ENCODE measurements around the gene CALHM4.

CALHM4 gene

GRCh38 chr6:116529466-116530290 is 23.9 kb upstream of the CALHM4 start:
- no peak overlapping the region for H3K27ac Mint-ChIP-seq
- no peaks in the 10 kb centered on the region for H3K27me3 Mint-ChIP-seq
- H3K4me3 Mint-ChIP-seq, result no peak overlapping the region
- H3K4me1 Mint-ChIP-seq, result peaks cover 6% of the 10 kb centered on the region
- no peaks in the 10 kb centered on the region for H3K9me3 Mint-ChIP-seq
- no peaks in the 10 kb centered on the region for H3K36me3 Mint-ChIP-seq
- no peak for ATAC-seq

- H3K27me3 Mint-ChIP-seq, result no peaks in the 10 kb centered on the region
Measured at GRCh38 chr6:116530436-116530835, 23.1 kb upstream of the CALHM4 start.

GRCh38 chr6:116531675-116532570 is 21.6 kb upstream of the CALHM4 start:
- Mint-ChIP-seq H3K36me3 (no peaks in the 10 kb centered on the region), H3K4me3 (no peak overlapping the region), H3K9me3 (no peaks in the 10 kb centered on the region), H3K27ac (no peak overlapping the region), H3K4me1 (peaks cover 6% of the 10 kb centered on the region), H3K27me3 (no peaks in the 10 kb centered on the region)
- ATAC-seq, result peak; percentile 85

More at GRCh38 chr6:116530436-116530835, 23.1 kb upstream of the CALHM4 start:
- H3K4me3 Mint-ChIP-seq, result no peak overlapping the region
- H3K4me1 Mint-ChIP-seq, result peaks cover 6% of the 10 kb centered on the region
- no peaks in the 10 kb centered on the region for H3K9me3 Mint-ChIP-seq
- H3K27ac Mint-ChIP-seq, result no peak overlapping the region
- no peak for ATAC-seq
- no peaks in the 10 kb centered on the region for H3K36me3 Mint-ChIP-seq

GRCh38 chr6:116533233-116533957 is 20.2 kb upstream of the CALHM4 start:
- Mint-ChIP-seq H3K4me3 (no peak overlapping the region), H3K36me3 (no peaks in the 10 kb centered on the region), H3K4me1 (peaks cover 6% of the 10 kb centered on the region), H3K9me3 (no peaks in the 10 kb centered on the region), H3K27ac (no peak overlapping the region), H3K27me3 (no peaks in the 10 kb centered on the region)
- ATAC-seq, result no peak

- no peak overlapping the region for H3K4me3 Mint-ChIP-seq
- H3K27me3 Mint-ChIP-seq, result peaks cover 3% of the 10 kb centered on the region
- no peak for ATAC-seq
- H3K4me1 Mint-ChIP-seq, result peaks cover 6% of the 10 kb centered on the region
- H3K9me3 Mint-ChIP-seq, result no peaks in the 10 kb centered on the region
- H3K36me3 Mint-ChIP-seq, result no peaks in the 10 kb centered on the region
- H3K27ac Mint-ChIP-seq, result no peak overlapping the region
Measured at GRCh38 chr6:116535109-116535508, 18.4 kb upstream of the CALHM4 start.

GRCh38 chr6:116536216-116536621 is 17.3 kb upstream of the CALHM4 start:
- Mint-ChIP-seq H3K9me3 (no peaks in the 10 kb centered on the region), H3K4me1 (peaks cover 2% of the 10 kb centered on the region), H3K4me3 (no peak overlapping the region), H3K36me3 (no peaks in the 10 kb centered on the region), H3K27me3 (peaks cover 14% of the 10 kb centered on the region), H3K27ac (no peak overlapping the region)
- no peak for ATAC-seq

GRCh38 chr6:116542426-116542825 is 11.1 kb upstream of the CALHM4 start:
- H3K4me3 Mint-ChIP-seq, result no peak overlapping the region
- no peaks in the 10 kb centered on the region for H3K36me3 Mint-ChIP-seq
- H3K4me1 Mint-ChIP-seq, result no peaks in the 10 kb centered on the region
- ATAC-seq, result no peak
- no peaks in the 10 kb centered on the region for H3K9me3 Mint-ChIP-seq
- H3K27me3 Mint-ChIP-seq, result peaks cover 24% of the 10 kb centered on the region
- H3K27ac Mint-ChIP-seq, result no peak overlapping the region

- Mint-ChIP-seq H3K9me3 (no peaks in the 10 kb centered on the region), H3K27me3 (peaks cover 24% of the 10 kb centered on the region), H3K4me1 (no peaks in the 10 kb centered on the region), H3K27ac (no peak overlapping the region), H3K36me3 (no peaks in the 10 kb centered on the region), H3K4me3 (no peak overlapping the region)
- no peak for ATAC-seq
Measured at GRCh38 chr6:116543149-116543548, 10.4 kb upstream of the CALHM4 start.

- Mint-ChIP-seq H3K4me3 (no peak within 1 kb of the TSS), H3K27ac (no peak within 1 kb of the TSS), H3K36me3 (no peaks in the 10 kb centered on the region), H3K9me3 (no peaks in the 10 kb centered on the region), H3K4me1 (no peaks in the 10 kb centered on the region), H3K27me3 (peaks cover 18% of the 10 kb centered on the region)
- no peak for ATAC-seq
Measured at GRCh38 chr6:116545651-116546050, 7.9 kb upstream of the CALHM4 start, which contains the start of gene TRAPPC3L. Gene TRAPPC3L, minus strand, starts transcription at chr6:116545684. Its CDS starts 170 bp downstream, at chr6:116545514.

- Mint-ChIP-seq H3K36me3 (no peaks in the 10 kb centered on the region), H3K27me3 (peaks cover 15% of the 10 kb centered on the region), H3K27ac (no peak overlapping the region), H3K4me1 (no peaks in the 10 kb centered on the region), H3K4me3 (no peak overlapping the region), H3K9me3 (no peaks in the 10 kb centered on the region)
- ATAC-seq, result no peak
Measured at GRCh38 chr6:116547358-116547757, 6.2 kb upstream of the CALHM4 start.

- H3K27ac Mint-ChIP-seq, result no peak overlapping the region
- no peaks in the 10 kb centered on the region for H3K36me3 Mint-ChIP-seq
- H3K4me3 Mint-ChIP-seq, result no peak overlapping the region
- peaks cover 10% of the 10 kb centered on the region for H3K27me3 Mint-ChIP-seq
- H3K4me1 Mint-ChIP-seq, result no peaks in the 10 kb centered on the region
- no peaks in the 10 kb centered on the region for H3K9me3 Mint-ChIP-seq
- ATAC-seq, result no peak
Measured at GRCh38 chr6:116550796-116551195, 2.8 kb upstream of the CALHM4 start.

- no peak for ATAC-seq
- Mint-ChIP-seq H3K27ac (no peak overlapping the region), H3K4me3 (no peak overlapping the region), H3K27me3 (peaks cover 4% of the 10 kb centered on the region), H3K9me3 (no peaks in the 10 kb centered on the region), H3K36me3 (no peaks in the 10 kb centered on the region), H3K4me1 (no peaks in the 10 kb centered on the region)
Measured at GRCh38 chr6:116556065-116556464, 2.5 kb downstream of the CALHM4 start.

- Mint-ChIP-seq H3K27ac (no peak overlapping the region), H3K4me1 (no peaks in the 10 kb centered on the region), H3K27me3 (no peaks in the 10 kb centered on the region), H3K4me3 (no peak overlapping the region), H3K9me3 (no peaks in the 10 kb centered on the region), H3K36me3 (no peaks in the 10 kb centered on the region)
- no peak for ATAC-seq
Measured at GRCh38 chr6:116556814-116557415, 3.4 kb downstream of the CALHM4 start.

GRCh38 chr6:116557893-116558292 is 4.3 kb downstream of the CALHM4 start:
- Mint-ChIP-seq H3K4me3 (no peak overlapping the region), H3K4me1 (no peaks in the 10 kb centered on the region), H3K9me3 (no peaks in the 10 kb centered on the region), H3K27me3 (no peaks in the 10 kb centered on the region), H3K27ac (no peak overlapping the region), H3K36me3 (no peaks in the 10 kb centered on the region)
- no peak for ATAC-seq

GRCh38 chr6:116560130-116560529 is 6.6 kb downstream of the CALHM4 start:
- no peaks in the 10 kb centered on the region for H3K9me3 Mint-ChIP-seq
- no peaks in the 10 kb centered on the region for H3K36me3 Mint-ChIP-seq
- ATAC-seq, result no peak
- H3K27ac Mint-ChIP-seq, result no peak overlapping the region
- peaks cover 6% of the 10 kb centered on the region for H3K4me1 Mint-ChIP-seq
- H3K4me3 Mint-ChIP-seq, result no peak overlapping the region
- H3K27me3 Mint-ChIP-seq, result peaks cover 17% of the 10 kb centered on the region
